GM18861 (cell line): Measurements from ENCODE around the gene DROSHA.
"Not testable (repeated sequence)": the region's sequence is repeated elsewhere in the genome, so short reads cannot be mapped to it uniquely, and the experiment has no call there.

ENCODE experiments used
- ATAC-seq: cut with Tn5 transposase; IDR thresholded peaks from one replicate; pipeline ENCODE4 v1.9.1; 2021; ENCODE audit not compliant: unreplicated experiment

The DROSHA gene

DNA sequence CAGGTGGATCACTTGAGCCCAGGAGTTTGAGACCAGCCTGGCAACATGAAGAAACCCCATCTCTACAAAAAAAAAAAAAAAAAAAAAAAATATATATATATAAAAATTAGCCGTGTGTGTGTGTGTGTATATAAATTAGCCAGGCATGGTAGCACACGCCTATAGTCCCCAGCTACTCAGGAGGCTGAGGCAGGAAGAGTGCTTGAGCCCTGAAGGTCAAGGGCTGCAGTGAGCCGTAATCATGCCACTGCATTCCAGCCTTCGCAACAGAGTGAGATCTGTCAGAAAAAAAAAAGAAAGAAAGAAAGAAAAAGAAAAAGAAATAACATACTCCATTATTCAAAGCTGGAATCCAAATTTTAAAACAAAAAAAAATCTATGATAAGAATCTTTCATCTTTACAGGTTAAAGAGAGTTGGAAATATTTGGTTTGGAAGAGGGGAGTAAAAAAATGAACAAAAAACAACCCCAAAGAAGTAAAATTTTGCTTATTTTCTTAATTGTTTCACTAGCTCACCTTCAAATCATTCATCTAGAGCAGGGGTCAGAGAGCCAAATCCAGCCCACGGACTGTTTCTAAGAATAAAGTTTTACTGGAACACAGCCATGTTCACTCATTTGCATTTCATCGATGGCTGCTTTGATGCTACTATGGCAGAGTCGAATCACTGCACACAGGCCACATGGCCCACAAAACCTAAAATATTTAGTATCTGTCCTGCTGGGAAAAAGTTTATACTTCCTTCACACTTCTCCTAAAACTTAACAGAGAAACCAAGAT, 109.9 kb downstream of the DROSHA start:
- ATAC-seq, result no peak

DNA sequence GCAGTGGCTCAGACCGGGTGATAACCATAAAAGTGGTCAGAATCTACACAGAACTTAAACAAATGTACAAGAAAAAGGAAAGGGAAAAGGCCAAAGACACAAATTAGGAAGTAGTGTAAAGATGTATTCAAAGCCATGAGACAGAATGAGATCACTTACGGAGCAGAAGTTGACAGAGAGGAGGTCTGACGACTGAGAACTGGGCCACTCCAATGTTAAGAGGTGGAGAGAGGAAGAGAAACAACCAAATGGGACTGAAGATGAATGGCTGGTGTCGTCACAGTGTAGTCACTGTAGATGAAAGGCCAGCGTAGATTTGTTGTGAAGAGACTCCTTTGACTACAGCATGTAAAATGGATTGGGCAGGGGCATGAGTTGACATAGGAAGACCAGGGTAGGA, 114.4 kb downstream of the DROSHA start:
- no peak for ATAC-seq

GRCh38 chr5:31416547-31416946, 115.3 kb downstream of the DROSHA start:
- ATAC-seq, result no peak

DNA sequence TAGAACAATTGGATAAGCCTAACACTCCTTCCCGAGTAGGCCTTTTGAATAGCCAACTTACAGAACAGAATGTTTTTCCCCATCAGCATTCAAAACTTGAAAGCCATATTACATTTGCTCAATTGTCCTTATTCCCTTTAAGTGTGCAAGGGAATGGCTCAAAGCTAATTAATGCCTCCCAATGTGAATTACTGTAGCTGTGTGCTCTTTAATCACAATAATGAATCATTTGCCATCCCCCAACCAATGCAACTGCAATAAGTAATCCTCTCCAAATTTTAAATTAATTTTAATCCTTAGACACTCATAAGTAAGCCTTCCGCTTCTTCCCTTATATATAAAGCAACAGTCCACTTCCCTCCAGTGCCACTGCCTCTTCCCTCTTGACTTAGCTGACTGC, 115.9 kb downstream of the DROSHA start:
- no peak for ATAC-seq

DNA sequence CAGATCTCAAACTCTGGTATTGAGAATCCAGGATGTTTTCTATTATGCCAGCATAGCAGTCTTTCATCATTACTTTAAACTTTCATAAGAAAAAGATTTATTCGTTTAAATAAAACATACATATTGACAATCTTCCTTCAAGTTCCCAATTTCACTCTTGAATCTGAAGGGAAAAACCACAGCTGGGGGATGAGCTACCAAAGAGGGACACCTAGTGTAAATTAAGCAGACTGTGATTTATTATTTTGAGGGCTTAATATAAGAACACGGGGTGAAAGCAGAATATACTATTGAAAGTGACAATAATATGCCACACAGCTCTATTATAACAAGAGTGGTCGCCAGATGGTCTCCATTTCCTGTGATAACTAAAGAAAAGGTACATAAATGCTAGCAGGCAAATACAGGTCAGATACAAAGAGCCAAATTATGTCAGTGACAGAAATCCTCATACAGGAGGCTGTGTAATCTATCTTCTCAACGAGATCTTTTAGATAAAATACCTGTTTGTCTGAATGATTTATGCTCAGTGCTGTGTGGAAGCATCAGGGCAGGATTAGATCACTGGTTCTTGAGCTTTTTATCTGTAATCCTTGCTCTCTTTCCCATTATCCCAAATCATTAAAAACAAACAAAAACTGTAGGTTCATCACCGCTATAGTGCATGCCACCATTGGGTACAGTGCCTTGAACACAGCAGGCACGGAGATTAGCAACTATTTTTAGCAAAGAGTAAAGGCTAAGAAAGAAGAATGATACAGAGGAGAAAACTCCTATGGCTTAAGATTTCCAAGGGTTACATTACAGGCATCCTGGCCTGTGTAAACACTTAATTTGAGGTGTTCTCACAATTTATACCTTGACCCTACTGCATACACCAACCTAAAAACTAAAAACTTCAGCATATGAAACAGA, 116.6 kb downstream of the DROSHA start:
- ATAC-seq, result no peak

DNA sequence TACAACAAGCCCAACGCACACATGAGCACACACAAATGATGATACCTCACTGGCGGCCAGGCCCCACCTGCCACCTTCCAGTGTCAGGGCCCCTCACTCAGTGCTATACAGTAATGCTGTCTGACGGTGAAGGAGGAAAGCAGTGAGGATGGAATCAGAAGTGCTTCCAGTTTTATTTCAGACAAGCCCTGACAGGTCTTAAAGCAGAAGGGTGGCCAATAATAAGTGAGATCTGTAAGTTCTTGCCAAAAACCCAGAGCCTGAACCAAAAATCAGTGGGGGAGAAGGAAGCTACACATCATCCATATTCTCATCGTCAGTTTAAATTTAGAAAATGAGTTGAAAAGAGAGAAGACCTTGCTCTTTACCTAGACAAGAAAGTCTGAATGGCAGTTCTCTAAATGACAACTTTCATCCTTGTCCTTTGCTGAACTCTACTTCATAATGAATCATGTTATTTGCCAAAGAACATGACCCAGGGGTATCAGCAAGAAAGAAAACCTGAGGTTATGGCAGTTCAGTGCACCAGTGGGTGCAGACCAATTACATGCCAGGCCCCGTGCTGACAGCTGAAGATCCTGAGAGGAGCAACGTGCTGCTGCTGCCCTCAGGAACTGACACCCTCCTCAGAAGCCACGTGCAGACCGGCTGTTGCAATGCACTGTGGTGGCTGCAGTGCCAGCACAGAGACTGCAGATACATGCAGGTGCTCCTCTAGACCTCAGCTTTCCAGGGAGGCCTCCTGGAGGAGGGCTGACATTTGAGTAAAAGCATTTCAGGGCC, 118.7 kb downstream of the DROSHA start:
- ATAC-seq, result no peak

DNA sequence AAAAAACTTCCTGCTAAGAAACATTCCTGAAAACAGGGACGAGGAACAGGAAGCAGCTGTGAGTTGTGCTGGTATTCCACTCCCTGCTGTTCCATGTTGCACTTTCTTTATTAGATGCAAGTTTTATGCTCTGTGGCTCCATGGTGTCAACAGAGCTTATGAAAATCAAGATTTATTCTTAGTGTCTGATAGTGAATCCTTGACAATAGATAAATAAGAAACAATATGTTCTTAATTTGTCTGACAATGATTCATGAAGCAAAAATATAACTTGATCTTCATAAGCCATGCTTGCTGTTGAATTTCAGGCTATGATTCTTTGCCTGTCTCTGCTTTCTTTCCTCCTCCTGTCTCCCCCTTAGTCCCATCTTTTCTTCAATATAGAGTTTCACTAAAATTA, 119.6 kb downstream of the DROSHA start:
- ATAC-seq, result no peak

DNA sequence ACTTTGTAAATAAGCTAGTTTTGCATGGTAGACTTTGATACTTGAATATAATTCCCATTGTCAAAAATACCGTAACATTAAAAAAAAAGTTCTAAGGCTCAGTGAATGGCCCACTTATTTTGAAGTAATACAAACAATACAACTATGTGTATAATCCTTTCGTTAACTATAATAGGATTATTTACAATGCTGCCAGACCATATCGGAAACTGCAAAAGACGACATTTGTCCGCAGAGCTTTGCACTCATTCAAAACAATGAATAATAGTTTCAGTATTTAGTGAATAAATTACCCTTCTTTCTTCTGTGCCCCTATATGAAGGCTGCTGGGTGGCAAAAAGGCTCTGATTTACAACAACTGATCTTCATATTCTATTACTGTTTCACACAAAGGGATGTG, 121.8 kb downstream of the DROSHA start:
- ATAC-seq, result no peak

DNA sequence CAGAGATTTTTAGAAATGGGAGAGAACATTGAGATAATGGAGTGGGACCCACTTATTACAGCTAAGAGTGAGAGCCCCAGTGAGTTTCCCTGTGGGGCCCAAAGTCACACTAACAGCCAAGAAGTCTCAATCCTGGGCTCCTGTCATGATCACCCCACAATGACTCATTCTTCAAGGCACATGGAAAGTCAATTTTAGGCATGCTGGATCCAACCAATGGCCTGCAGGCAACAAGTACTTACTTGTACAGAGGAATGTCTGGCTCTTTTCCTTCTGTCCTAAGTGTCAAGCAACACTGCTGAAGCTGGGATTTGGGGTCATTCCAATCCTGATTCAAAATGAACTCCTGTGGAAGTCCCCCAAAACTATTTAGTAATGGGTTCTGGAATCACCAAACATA, 123.1 kb downstream of the DROSHA start:
- no peak for ATAC-seq

DNA sequence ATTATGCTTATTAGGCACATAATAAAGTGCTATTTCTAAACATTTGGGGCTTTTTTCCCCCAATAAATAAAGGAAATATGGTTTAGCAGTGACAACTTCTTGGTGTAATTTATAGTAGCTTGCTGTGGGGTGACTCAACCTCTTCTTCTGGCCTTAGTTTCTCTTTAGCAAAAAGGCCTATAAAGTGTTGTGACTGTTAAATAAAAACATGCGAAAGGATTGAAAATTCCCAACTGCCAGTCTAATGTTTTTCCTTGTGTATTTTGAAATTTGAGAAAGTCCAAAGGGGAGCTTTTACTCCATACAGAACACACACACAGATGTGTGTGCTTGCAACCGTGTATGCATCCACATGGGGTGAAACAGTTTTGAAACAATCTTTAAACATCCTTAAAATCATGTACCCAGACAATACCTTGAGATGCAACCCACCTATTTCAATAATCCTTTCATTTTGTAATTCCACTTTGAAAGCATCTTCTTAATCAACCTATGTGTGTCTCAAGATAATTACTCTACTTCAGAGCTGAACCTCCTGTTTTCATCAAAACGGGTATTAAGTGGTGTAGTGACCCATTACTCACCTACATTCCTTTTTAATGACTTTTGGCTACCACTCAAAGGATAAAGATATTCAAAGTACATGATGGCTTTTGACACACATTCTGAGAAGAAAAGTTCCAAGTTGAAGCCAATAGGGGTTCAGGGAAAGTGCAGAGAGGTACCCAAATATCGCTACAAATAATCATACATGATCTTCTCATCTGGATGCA, 123.8 kb downstream of the DROSHA start:
- no peak for ATAC-seq

DNA sequence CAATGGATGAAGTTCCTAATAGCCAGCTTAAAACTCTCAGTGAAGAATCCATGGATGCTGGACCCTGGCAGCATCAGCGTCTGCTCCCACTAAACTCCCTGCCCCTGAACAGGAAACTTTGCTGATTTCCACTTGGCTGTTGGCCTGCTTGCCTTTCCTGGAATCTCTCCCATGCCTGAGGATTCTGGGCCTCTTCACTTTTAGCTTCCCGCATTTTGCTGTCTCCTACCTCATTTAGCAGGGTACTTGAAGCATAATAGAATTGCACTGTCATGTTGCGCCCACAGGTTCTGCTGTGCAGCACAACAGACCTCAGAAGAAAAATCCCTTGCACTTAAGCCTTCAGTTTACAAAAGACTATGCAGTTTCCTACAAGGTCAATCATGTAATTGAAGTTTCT, 127.6 kb downstream of the DROSHA start:
- ATAC-seq, result no peak

GRCh38 chr5:31401691-31402090, 130.2 kb downstream of the DROSHA start:
- ATAC-seq, result no peak

DNA sequence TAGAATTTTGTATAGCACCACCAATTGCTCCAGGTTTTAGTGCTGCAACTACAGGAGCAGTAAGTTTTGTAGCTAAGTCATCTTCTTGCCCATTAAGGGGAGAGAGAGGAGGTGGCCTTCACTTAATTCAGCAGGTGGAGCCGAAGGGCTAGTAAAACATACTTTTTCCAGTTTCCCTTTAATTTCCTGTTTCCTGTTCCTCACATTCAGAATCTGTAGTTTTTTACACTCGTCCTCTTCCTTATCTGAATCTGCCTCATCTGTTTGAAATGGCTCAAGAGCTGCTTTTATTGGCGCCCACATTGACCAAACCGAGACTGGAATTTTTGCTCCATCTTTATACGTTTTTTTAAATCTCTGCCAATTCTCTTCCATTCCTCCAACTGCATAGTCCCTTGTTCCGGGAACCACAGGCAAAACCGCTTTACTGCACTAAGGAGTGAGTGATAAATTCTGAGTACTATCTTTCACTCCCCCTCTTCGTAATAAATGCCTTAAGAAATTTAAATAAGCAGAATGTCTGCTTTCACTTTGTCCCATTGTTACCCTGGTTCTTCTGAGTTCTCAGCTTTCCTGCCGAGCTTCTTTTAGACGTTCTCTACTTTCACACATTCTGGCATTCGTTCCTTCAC, 133.9 kb downstream of the DROSHA start:
- ATAC-seq, result no peak

DNA sequence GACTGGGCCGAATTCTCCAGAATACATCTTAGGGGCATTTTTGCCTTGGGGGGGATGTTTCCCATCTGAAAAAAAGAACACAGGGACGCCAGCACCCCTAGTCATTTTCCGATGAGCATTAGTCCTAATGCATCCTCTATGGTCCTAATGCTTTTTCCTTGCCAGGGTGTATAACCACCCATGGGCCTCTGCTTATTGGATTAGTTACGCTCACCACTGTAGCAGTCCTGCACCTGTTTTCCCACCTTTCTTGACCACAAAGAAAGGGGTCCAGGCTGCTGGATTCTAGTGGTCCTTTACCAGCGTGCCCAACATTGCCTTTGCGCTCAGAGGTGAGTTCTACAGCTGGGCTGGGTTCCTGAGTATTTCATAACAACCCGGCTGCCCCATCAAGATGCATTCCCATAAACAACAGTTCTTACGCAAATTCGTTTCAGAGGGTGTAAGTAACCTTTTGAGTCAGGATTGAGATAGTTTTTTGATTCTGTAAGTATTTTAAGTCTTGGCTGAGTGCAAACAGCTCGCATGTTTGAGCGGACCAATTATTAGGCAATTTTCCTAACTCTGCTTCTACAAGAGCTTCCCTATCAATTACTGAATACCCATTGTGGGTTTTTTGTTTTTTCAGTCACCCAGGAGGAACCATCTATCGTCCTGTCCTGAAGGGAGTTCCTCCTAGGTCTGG, 135.1 kb downstream of the DROSHA start:
- ATAC-seq, result no peak

DNA sequence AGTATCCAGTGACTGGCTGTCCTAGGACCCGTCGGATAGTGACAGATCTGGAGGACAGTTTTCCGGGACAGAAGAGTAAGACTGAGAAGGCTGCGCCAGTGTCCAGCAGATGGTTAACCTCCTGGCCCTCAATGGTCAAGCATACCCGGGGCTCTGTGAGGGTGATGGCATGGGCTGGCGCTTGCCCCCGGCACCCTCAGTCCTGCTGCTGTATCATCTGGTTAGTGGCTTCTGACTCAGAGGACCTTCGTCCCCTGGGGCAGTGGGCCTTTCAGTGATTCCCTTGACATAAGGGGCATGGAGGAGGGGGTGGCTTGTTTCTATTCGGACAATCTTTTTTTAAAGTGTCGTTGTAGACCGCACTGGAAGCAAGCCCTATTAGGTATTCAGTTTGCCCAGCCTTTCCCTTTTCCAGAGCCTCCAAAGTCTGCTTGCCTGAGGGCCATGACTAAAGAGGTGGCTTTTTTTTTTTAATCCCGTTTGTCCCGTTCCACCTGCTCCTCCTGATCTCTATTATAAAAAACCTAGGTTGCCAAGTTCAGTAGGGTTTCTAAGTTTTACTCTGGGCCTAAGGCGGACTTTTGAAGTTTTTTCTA, 136.3 kb downstream of the DROSHA start:
- ATAC-seq, result not testable (repeated sequence)

DNA sequence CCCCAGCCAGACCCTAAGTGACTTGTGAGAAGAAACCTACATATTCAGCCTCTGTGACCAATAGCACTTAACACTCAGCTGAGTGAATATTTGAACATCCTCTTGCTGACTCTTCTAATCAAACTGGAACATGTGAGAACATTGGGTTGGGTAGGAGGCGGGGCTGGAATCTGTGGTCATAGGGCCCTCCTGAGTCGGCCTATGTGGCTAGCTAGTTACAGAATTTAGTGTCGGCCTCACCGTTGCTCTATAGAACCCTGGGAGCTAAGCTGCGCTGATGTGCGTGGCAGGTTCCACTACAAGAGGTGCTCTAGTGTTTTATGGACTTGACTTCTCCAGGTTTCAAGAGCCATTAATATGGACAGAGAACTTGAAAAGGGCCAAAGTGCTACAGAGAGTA, 138.8 kb downstream of the DROSHA start:
- no peak for ATAC-seq

DNA sequence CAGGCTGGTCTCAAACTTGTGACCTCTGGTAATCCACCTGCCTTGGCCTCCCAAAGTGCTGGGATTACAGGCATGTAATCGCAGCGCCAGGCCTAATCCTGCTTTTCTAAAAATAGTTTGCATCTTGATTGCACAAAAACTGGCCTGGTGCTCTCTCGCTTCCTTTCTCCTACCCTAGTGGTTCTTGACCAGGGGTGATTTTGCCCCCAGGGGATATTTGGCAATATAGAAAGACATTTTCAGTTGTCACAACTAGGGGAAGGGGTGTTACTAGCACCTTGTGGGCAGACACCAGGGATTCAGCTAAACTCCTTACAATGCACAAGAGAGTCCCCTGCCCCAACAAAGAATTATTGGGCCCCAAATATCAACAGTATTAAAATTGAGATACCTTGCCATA, 139.8 kb downstream of the DROSHA start:
- no peak for ATAC-seq

- no peak for ATAC-seq
These were observed 141.6 kb downstream of the DROSHA start for GRCh38 chr5:31390256-31390655.
